IPS DF 4.7 (cell line): ENCODE data around the gene SYPL2.

Experiments used
- DNase-seq: peaks from one replicate; pipeline ENCODE4 v3.0.0-alpha.2; 2013; ENCODE audit warnings: low spot score; ENCODE audit errors: extremely low read depth

The SYPL2 gene

DNA sequence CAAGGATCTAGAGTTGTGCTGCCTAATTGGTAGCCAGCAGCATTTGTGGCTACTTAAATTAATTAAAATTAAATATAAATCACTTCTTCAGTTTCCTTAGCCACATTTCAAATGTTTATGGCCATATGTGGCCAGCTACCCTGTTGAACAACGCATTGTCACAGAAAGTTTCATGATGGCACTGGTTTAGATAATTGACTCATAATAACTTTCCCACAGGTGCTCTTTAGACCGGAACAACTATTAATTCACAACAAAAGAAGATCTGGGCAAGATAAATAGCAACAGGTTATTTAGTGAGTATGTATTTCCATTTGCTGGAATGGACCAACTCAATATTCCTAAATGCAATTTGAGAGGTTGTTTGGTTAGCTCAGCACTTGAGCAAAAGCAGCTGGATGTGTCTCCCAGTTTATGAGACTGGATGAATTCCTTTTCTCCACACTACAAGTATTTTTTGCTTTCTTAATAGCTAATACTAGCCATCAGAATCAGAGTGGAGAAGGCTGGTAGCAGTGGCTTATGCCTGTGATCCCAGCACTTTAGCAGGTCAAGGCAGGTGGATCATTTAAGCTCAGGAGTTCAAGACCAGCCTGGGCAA is 46.9 kb downstream of the SYPL2 start:
- no peak for DNase-seq

DNA sequence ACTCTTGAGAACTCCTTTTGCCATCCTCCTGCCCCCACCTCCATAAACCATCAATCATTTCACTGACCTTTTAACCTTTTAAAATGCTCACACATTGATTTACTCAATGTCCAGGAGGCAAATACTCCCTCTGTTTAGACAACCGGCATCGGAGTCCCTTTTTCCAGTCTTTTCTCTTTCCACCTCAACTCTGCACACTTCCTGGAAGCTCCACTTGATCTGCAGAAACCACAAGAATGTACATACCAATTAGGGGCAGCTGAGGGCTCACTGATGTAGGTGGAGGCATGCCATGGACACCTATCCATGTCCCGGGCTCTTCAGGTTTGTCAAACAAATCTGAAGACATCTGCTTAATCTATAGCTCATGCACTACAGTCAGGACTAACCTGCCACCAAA is 48.5 kb downstream of the SYPL2 start:
- DNase-seq = no peak

DNA sequence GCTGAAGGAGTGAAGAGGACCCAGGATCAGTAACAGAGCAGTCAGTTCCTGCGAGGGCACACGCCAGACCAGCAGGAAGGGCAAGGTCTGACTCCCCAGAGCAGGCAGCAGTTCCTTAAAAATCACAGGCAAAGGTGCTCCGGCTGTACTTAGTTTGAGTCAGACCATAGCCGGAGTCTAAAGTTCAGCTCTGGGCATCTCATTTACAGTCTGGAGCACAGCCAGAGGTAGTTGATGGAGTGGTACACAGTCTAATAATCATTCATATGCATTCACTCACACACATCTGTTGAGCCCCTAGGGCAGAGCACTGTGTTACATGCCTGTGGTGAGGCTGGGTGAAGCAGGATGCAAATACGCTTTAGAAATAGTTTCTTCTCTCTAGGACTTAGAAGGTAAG is 50.5 kb downstream of the SYPL2 start:
- no peak for DNase-seq

DNA sequence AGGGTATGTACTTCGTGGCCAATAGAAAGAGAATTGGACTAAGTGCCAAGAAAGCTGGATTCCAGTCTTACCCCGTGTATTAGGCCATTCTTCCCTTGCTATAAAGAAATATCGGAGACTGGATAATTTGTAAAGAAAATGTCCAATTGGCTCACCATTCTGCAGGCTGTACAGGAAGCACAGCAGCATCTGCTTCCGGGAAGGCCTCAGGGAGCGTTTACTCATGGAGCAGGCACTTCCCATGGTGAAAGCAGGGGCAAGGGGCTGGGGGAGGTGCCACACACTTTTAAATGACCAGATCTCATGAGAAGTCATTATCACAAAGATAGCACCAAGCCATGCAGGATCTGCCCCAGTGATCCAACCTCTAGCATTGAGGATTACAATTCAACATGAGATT is 51.0 kb downstream of the SYPL2 start:
- DNase-seq = no peak

DNA sequence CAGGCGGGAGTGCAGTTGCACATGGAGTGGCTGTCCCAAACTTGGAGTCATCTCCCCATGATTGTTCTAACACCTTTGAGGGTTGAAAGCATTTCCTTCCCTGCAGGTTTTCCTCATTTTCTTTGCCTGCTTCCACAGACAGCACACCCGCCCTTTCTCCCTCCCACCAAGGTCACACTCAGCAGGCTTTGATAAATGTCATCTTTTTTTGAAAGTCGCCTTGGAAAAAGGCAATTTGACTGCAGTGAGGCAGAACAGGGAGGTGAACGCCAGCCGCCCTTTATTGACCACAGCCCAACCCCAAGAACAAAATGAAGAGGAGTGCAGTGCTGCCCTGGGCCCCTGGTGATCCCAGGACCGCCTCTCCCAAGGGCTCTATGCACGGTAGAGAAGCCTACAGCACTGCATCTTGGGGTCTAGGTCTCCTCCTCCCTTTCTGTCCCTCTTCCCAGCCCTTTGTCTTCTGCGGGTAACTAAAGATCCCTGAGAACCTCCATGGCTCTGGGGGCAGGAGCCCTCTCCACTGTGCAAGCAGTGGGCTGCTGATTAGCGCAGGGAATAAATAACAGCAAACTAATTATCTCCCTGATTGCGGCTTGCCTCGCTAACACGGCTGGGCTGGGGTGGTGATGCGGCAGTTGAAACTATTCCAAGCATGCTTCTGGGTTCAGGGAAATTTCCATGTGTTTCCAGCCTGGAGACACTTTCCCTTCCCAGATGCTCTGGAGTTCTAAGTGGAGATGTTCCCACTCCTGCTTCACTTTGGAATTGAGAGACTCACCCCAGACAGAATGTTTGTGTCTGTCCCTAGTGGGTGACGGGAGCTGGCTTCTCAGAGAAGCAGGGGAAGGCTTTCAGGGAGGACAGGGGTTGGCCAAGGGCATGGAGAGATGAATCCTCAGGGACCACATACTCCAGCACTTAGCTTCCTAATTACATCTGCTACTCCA is 54.9 kb downstream of the SYPL2 start:
- DNase-seq = no peak

DNA sequence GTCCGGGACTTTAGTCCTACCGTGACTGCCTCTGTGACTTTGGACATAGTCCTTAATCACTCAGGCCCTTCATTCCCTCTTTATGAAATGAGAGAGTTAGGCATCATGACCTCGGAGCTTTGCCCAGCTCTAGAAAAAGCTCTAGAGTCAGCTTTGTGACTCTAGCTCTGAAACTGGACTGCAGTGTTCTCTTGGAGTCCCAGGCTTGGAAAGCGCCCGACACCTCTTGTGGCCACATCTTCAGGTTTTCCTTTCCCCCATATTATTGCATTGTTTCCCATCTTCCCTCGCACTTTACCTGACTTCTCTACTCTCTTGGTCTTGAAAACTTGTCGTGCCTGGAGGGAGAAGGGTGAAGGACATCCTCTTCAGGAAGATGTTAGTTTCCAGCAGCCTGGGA is 55.7 kb downstream of the SYPL2 start:
- DNase-seq = no peak

DNA sequence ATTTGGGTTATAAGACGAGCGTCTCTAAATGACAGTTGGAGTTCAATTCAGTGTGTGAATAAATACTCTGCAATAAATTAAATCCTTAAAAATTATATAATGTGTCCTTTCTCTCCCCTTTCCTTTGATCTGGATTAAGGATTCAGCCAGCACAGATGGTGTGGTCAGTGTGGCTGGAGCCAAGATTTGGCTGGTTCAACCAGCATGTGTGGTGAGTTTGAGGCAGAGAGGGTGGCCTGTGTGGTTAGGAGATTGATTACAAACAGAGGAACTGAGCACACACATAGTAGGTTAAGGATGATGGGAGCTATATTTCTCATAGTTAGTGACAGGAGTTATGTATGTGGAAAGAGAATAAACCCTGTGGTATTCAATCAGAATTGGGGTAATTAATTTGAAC is 57.4 kb downstream of the SYPL2 start:
- DNase-seq = no peak

DNA sequence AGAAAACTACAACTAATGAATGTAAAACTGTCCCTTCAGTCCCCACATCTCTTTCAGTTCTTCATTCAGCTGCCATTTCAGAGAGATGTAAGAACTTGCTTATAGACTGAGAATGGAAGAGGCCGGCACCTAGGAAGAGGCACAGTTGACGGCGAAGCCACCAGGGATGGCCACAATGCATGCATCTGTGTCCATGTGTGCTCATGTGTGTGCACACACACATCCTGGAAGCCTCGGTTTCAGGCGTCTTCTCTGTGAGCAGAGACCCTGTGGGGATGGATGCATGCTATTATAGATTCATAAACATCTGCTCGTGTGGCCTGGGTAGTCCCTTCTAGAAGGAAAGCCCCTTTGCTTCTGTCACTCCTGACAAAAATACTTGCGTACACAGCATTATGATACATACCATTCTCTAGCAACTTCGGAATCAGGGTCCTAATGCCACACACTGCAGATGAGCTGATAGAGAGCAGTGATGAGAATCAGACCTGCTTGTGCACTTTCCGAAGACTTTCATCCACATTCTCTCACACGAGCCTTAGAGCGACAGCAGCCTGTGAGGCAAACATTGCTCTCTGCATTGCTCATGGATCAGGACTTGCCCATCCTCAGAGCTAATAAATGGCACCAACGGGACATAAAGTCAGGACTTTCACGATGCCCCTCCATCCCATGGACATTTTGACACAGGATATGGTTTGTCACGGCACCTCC is 60.9 kb downstream of the SYPL2 start:
- DNase-seq = no peak

DNA sequence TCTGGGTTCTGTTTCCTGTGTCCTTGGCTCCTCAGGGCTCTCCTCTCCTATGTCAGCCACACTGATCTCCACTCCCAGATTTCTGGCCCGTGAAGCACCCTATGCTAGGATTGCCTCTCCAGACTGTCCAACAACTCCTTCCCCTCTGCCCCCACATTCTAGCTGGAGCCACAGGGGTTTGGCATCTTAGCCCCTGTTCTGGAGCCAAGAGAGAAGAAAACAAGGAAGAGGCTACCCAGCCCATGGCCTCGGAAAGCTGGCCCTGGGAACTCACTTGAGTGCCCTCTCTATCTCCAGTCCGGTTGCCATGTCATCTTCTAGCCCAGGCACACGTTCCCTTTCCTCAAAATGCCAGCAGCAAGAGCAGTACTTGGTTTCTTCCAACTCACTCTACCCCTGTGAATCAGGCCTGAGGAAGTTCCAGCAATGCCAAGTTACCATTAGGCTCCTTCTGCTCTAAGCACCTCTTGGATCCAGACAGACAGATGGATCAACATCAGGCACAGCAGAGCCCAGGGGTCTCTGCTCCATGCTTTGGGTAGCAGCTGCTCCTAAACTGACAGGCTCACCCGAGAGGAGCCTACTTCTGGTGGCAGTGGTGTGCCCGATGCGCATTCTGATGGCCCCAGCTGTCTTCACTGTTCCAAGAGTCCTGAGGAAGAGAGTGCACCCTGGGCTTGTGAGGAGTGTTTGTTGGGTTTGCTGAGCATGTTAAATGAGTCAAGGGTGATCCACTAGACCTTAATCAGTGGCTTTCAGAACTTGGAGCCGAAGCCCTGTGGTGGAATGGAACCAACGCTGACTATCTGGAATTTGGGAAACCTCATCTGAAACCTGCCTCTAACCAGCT is 61.7 kb downstream of the SYPL2 start:
- DNase-seq = no peak

DNA sequence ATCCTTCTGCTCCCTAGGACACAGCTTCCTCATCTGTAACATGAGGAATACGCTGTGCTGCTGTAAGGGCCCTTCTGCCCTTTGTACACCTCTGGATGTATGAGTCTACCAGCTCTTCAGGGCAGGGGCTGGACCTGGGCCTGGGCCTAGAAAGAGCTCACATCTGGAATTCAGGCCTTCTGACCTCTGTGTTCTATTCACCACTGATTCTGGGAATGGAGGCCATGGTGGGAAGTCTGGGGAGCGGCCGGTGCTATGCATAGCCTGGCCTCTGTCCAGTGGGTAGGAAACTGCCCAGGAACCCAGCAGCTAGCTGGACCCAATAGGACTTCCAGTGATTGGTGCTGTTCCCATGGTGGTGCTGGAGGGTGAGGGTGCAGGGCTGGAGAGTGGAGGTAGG is 62.4 kb downstream of the SYPL2 start:
- no peak for DNase-seq

DNA sequence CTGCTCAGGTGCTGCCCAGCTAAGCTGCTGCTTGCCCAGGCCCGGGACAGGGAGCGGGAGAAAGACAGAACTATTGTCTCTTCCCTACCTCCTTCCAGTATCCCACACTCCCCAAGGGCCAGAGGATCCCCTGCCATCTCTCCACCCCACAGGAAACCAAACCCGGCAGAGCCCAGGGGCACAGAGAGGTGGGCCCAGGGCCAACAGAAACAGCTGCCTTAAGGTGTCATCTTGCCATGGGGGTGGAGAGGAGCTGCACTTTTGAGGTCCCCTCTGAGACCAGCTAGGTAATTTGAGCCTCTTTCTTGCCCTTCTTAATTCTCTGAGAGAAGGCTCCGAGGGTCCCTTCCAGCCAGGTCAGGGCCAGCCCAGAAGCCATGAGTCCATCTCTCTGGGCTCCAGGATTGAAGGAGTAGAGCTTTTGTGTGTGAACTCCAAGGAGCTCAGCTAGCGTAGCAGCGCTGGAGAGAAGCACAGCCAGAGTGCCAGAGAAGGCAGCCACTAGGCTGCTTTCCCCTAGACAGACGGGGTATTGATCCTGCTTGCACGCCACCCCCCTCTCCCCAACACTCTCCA is 63.6 kb downstream of the SYPL2 start:
- DNase-seq = no peak

DNA sequence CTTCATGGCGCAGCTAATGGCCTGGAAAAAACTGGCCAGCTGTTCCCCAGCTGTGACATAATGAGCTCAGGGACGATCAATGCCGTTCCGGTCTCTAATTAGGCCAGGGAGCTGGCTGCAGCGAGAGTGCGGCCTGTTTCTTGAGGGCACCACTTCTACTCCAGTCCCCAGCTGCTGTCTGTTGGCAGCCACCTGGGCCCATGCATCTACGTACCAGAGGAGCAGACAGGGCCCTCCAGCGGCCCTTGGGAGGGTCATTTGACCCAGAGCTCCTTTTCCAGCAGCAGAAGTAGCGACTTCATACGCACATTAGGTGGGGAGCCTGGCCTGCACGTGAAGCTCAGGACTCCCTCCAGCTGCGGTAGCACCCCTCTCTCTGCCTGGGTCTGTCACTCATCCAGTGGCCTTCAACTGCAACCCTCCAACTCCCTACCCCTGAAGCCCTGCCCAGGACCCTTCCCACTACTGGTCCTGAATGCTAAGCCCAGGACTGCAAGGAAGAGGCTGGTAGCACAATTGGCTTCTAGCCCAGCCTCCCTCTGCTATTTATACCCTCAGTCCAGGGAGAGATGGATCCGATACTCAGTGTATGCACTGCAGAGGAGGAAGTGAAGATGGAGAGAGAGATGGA is 64.2 kb downstream of the SYPL2 start:
- no peak for DNase-seq

DNA sequence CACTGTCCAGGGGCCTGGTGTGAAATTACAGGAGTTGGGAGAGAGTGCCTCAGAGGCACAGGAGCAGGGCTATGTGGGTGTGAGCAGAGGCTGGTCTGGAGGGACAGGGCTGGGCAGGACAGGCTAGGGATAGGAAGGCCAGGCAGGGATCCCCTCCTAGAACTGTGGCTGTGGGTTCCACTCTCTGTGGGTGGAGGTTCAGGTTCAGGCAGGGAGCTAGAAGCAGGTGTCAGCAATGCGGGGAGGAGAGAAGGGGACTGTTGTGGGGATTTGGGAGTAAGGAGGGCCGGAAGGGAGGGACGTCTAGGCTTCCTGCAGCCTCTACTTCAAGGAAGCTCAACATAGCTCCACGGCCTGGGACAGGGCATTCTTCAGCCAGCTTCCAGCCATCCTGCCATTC is 65.0 kb downstream of the SYPL2 start:
- no peak for DNase-seq
